Measurements from ENCODE around the gene PDGFD. TPM values are rescaled to one million over a fixed set of nuclear protein-coding genes. Genes with fewer than 3 reads are reported as not detected.
A peak's percentile ranks its signal among the peaks of the same experiment; 100 is the strongest.

Gene PDGFD
- total RNA-seq, 1 donor from 2014 or later, result 25.0 TPM

DNA sequence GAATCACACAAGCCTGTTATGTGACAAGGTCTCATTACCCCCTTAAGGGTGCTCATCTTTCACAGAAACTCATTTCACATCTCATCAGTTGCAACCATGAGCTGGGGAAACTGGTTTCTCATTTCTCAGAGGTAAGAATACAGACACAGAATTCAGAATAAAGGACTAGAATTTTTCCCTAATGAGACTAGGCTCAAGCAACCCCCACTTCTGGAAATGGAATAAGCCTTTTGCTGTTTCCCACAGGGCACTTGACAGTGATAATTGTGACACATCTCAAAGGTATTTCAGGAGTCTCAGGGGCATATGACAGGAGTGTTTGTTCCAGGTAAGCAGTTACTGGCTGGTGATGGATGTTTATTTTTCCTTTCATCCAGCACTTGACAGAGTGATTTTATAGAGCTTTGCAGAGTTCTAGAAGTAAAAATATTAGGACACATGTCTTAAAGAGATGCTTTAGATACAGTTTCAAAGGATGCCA is 240.5 kb downstream of the PDGFD start:
- peak in 1 of 2 donors; percentile 7 for DNase-seq (ENCODE audit: low read depth in 2 of 2)

DNA sequence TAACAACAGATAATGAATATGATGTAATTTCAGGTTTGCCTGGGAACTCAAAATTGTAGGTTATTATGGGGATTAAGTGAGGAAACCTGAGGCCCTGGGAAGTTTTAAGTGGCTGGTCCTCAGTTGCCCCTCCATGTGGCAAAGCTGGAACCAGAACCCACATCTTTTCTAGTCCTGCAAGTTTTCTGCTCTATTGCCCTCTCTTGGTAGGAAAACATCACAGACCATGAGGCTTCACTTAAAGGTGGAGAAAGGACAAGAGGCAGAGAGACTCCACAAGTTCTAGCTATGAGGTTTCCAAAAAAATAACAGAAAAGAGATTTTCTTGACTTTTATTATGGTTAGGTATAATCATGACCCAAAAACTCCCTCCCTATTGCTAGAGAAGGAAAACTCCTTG is 243.0 kb downstream of the PDGFD start:
- no peak for DNase-seq (ENCODE audit: low read depth in 2 of 2)

DNA sequence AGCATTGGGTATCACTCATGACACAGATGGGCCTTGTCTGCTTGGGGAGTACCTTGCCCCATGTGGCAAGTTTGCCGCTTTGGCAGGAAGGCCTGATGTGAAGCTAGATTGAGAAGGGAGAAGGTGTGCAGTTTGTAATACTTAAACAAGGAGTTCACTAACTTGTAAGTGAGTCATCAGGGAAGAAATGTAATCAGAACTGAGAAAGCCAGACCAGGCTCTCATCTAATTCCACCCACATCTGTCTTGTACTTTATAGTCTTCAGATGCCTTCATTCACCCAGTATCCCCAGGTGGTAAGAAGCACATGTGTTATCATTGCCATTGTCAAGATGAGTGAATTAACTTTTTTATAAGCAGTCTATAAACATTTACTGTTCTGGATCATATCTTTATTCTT is 243.5 kb downstream of the PDGFD start:
- no peak for DNase-seq (ENCODE audit: low read depth in 2 of 2)

DNA sequence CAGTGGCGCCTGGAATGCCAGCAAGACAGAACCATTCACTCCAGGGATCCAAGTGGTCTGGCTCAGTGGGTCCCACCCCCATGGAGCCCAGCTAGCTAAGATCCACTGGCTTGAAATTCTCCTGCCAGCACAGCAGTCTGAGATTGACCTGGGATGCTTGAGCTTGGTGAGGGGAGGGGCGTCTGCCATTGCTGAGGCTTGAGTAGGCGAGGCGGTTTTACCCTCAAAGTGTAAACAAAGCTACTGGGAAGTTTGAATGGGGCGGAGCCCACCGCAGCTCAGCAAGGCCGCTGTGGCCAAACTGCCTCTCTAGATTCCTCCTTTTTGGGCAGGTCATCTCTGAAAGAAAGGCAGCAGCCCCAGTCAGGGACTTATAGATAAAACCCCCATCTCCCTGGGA is 253.2 kb downstream of the PDGFD start:
- DNase-seq (ENCODE audit: low read depth in 2 of 2), result no peak

DNA sequence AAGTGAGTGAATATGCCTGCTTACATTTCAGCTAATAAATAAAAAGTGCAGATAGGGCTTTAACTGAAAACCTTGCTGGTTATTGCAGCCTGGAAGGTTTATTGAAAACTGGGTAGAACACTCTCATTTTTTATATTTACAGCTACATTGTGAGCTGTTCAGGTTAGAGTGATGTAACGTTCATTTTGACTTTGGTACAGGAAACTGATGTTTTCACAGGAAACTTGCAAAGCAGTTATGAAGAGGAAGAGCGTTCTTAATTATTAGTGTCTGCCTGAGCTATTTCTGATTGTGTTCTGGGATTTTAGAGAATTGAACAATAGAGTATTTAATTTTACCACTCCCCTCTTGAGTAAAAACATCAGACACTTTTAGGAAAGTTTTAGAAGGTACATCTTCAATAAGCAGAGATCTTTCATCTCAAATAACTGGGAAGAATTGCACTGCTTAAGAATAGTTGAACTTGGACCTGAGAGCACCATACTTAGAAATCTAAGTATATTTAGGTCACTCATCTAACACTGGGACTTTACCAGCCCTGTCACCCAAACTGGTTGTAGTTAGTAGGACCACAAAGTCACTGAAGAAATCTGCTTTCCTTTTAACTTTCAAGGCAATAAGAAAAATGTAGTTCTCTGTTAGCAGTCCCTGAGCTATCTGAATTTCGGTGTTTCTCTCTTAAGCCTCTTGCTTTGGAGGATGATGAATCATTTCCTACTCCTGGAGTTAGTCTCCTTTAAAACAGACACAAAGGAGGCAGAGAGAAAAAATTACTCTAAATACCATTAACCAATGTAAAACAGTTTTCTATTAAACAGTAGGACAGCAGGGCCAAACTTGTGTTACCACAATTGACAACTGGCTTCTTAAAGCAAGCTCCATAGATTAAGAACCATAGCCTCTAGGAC is 256.1 kb downstream of the PDGFD start:
- peak; percentile 63 to 83 for DNase-seq (ENCODE audit: low read depth in 2 of 2)

DNA sequence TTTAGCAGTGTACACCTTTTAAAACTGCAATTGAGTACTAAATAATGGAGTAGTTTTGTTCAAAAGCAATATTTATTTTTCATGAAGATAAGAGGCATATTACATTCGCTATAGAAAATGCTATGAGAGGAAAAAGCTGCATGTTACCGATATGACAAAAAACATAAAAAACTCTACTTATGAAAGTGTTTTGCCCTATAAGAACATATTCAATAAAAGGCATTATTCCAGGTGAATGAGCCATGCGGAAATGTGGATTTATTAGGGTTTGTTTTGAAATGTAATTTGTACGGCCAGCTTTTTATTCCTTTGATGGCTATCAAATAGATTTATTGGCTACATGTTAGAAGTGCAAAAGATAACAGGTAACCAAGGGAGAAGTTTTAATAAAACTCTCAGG is 256.8 kb downstream of the PDGFD start:
- DNase-seq (ENCODE audit: low read depth in 2 of 2), result peak; percentile 59 to 61

DNA sequence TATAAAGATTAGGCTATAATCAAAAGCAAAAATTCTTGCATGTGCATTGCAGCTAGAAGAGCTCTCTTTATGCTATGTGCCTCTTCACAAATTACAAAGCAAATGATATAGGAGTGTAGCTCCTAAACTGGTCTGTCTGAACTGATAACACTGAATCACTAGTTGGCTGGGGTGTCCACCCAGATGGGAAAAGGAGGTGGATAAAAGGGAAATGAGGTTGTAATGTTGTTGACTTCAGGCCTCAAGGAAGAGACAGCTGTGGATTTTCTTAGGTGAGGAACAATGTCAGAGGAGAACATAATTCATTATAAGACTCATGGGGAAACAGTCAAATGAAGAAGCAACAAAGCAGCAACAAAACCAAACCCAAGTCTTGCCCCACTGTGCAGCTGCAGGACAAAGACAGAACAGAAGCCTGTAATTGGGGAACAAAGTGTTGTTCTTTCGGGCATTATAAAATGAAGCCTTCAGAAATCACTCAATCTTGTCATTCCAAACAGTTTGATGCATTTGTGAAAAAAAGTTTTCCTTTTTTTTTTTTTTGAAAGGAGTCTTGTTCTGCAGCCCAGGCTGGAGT is 257.6 kb downstream of the PDGFD start:
- DNase-seq (ENCODE audit: low read depth in 2 of 2), result peak in 1 of 2 donors; percentile 63

DNA sequence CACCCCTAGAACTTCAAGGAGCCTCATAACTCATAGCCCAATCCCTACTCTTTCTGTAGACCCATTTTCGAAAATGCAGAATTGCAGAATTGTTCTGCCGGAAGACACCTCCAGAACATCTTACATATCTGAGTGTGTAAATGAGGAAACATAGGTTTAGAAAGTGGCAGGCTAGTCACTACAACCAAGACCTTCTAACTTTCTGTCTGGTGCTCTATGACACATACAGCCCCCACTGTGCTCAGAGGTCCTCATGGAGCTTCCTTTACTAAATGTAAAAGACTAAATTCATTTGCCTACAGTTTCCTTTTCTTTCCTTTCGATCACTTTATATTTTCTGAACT is 259.7 kb downstream of the PDGFD start:
- no peak for DNase-seq (ENCODE audit: low read depth in 2 of 2)

DNA sequence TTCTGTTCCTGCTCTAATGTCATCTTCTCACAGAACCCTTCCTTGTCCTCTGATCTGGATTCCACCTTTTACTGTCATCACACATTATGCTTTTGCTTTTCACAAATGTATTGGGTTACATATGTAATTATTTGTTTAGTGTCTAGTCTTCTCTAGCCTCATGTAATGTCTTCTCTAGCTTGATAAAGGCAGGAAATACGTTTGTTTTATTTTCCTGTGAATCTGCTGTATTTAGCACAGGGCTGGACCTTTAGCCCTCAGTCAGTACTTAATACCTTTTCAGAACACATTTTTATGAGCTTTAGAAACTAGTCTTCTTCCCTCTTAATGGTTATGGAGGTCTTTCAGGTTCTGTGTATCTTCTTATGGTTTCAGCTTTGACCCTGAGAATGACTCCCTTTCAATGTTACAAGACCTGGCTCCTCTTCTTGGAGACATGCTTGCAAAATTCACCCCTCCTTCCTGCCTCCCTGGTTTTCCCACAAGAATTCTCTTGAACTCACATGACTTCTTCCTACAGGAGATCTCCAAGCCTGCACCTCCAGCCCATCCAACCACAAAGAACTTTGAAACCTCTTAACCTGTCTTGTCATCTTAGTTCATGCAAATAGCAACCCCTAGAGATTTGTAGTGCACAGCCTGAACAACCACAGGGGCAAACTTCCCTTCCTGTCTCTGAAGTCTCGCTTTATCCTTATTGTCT is 260.2 kb downstream of the PDGFD start:
- DNase-seq (ENCODE audit: low read depth in 2 of 2), result peak; percentile 35 to 56

DNA sequence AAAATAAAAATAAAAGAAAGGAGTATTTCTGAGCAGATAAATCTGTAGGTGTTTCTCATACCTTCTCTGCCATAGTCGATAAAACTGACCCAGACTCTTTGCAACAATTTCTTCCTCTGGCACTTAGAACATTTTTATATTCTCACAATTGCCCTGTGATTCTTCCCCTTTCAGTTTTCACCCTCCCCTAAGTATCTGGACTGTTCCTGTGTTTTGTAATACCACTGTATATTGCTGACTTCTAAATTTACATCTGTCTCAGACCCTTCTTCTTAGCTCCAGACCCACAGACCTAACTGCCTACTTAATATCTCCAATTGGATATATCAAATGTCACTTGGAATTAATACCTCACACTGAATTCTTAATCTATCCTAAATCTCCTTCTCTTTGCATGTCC is 261.0 kb downstream of the PDGFD start:
- DNase-seq (ENCODE audit: low read depth in 2 of 2), result no peak

DNA sequence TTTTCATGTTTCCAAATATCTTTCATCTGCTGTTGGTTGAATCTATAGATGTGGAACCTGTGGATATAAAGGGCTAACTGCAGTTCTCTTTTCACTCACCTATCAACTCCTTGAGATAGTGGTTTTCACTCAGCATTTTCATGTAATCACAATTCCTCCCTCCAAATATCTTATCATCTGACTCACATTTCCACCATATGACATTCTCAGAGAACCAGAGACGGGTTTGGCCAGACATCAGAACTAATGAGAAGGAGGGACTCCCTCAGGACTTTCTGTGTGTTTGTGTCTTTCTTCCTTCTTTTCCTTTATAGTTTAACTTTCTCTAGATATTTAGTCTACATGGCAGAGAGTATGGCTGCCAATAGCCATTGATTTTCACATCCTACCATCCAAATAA is 262.3 kb downstream of the PDGFD start:
- DNase-seq (ENCODE audit: low read depth in 2 of 2), result no peak

DNA sequence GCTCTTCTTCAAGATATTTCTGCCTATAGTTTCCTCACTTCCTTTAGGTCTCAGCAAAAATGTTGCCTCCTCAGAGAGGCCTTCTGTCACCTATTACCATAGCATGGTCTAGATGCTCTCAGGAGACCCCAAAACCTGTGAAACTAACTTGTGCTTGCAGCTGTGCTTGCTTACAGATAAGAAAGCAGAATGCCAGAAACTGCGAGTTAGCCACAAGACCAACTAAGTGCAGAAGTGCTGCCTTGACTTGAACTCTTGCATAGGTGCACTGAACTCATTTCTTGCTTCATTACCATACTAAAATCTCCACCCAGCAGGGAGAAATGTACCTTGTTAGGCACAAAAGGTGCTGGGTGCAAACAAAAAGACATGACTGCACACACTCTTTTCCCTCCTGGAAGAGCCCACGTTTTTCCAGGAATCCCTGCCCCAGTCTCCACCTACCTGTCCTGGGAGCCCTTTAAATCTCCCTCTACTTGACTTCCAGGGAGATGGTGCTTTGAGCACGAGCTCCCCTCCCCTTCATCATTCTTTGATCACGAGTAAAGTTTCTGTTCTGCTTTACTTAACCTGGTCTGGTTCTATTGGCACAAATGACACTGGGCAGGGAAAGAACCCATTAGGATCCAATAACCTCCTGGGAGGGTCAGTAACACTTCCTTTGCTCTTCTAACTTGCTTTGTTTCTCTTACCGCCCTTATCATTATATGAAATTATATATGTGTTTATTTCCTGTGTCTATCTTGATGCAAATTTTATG is 265.2 kb downstream of the PDGFD start:
- no peak for DNase-seq (ENCODE audit: low read depth in 2 of 2)

DNA sequence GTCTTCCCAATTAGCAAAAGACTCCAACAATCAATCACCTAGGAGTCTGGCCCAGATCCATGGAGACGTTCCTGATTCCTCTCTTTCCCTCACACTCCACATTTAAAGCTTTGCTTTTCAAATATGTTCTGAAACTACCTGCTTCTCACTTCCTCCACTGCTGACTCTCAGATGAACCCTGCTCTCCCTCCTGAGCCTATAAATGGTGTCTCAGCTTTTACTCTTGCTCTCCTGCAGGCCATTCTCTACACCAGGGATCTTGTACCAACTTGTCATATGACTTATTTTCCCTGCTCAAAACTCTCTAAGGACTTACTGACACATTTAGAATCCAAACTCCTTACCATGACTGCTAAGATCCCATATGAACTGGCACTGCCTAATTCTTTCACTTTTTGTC is 265.9 kb downstream of the PDGFD start:
- DNase-seq (ENCODE audit: low read depth in 2 of 2), result no peak

DNA sequence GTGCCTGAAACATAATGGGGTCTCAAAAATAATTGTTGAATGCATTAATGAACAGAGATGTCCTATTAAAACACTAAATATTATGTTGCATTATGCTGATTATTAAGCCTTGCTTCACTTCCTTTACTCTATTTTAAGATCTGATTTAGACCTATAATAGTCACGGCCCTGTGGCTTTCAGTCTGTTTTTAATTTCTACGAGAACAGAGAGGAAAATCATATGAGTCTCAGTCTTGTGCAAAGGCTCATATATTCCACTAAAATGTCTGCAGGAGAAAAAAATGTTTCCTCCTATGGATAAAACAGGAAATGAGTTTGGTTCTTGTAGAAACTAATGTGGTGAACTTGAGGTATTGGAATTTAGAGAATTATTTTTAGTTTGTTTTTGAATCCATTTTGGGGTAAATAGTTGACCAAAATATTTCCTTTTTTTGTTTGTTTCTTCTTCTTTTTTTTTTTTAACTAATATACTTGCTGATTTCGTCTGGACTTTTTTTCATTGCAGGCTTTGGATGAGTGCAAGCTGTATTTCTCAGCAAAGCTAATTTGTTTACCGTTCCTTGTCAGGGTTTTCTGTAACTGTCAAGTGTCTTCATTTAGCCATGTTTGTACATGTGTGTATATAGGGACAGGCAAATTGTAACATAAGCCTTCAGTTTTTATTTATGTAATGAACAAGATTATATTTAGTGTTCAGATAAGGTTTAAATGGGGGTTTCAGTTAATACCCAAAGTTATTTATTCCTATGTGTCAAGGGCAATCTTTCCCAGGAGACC is 266.6 kb downstream of the PDGFD start:
- DNase-seq (ENCODE audit: low read depth in 2 of 2), result peak in 1 of 2 donors; percentile 44

DNA sequence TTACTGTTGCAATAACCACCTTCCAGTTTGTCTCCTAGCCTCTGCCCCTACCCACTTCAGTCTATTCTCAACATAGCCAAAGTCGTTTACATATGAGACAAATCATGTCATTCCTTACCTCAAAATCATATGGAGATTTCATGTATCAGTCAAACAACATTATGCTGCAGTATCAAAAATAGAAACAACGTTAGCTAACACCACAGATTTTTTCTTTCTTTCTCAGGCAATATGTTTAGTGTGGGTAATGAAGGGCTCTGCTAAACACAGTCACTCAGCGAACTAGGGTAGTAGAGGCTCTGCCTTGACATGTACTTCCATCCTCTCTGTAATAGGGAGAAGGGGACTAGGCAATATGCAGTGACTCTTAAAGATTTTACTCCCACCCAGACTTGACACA is 268.8 kb downstream of the PDGFD start:
- DNase-seq (ENCODE audit: low read depth in 2 of 2), result no peak

DNA sequence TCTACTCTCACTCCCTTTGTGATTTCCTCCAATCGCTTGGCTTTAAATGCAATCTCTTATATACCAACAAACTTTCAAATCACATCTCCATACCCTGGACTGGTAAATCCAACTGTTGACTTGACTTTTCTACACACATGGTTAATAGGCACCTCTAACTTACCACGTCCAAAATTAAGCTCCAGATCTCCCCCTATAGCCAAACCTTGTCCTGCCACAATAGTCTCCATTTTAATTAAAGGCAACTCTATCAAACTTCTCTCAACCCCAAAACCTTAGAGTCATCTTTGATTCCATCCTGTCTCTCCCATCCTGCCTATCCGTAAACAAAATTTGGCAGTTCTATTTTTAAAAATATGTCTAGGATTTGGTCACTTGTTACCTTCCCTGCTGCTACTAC is 269.3 kb downstream of the PDGFD start:
- DNase-seq (ENCODE audit: low read depth in 2 of 2), result no peak

DNA sequence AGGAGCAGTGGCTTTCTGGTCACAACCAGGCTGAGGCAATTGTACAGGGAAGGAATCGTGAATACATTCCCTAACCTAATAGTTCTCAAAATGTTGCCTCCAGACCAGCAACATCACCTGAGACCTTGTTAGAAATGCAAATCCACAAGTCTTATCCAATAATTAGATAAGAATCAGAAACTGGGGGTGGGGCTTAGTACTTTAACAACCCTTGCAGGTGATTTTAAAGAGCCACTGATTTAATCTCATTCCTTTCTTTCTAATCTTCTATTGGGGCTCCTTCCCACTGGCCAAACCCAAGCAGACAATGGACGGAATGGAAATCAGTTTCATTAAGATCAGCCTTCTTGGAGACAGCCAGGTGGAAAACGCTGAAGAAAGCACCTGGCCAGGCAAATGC is 269.9 kb downstream of the PDGFD start:
- DNase-seq (ENCODE audit: low read depth in 2 of 2), result no peak

DNA sequence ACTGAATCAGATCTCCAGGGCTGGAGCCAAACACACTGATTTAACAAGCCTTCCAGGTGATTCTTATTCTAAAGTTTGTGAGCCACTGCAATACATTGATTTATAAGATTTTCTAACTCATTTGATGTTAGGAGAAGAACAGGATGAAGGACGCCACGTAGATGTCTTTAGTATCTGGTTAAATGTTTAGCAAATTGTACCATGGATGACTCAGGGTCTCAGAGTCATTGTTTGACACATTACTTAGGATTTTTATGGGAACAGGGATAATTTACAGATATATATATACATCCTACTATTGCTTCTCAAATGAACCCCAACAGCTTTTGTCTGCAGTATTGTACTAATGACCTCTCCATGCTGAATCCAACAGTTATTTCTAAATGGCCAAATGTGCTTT is 270.6 kb downstream of the PDGFD start:
- no peak for DNase-seq (ENCODE audit: low read depth in 2 of 2)

DNA sequence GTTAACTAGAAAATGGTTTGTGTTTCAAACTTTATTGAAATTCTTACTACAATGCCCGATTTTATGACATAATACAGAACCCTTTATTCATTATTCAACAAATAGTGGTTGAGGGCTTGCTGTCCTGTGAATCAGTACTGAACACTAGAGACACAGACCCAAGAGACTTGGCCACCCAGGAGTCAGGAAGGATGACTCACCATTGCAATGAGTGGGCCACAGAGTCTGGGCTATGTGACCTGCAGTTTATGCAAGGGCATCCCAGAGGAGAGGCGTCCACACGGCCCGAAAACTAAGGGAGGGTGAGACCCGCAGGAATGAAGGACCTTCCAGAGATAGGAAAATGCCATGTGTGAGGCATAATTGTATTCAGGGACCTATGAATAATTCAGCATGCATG is 271.3 kb downstream of the PDGFD start:
- DNase-seq (ENCODE audit: low read depth in 2 of 2), result peak in 1 of 2 donors; percentile 47

DNA sequence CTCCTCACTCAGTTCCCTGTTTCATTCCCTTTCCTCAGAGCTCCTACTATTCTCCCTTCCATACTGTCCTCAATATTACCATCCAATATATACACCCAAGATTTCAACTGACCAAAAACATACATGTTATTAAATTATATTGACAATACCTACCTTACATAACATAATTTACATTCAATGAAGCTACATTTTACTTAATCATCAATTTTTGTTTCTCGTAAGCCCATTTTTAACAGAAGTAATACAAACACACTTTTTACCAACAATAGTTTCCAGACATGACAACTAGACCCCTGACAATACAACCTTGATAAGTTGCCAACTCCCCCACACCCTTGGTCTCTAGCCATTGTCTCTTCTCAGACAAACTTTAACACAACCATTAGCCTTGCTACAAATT is 273.3 kb downstream of the PDGFD start:
- no peak for DNase-seq (ENCODE audit: low read depth in 2 of 2)

DNA sequence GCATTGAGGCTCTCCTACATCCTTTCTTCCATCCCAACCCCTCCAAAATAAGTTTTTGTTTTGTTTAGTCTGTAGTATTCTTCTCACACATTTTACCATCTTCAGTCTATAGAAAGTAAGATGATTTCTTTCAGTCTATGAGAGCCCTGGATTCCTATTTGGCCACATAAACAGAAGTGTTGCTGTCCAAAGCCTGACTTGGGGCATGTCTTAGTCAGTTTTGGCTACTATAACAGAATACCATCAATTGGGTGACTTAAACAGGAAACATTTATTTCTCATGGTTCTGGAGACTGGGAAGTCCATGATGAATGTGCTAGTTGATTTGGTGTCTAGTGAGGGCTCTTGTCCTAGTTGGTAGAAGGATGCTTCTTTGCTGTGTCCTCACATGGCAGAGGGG is 274.3 kb downstream of the PDGFD start:
- no peak for DNase-seq (ENCODE audit: low read depth in 2 of 2)

Measured in dermis microvascular lymphatic vessel endothelial cell (primary cell).